ENCODE measurements around the gene MAP7. TPM values are rescaled to one million over a fixed set of nuclear protein-coding genes. Genes with fewer than 3 reads are reported as not detected.

Gene MAP7
- total and polyA plus RNA-seq, 2 experiments from 2014 or later: 44.7 to 49.2 TPM

- Histone ChIP-seq H3K4me1 (ENCODE audit: insufficient read depth) (peaks cover 8% of the 10 kb centered on the region), H3K27ac (ENCODE audit: low read depth) (peak overlapping the region; percentile 29; the same call in 1 of the 2 replicates), H2AFZ (no peak overlapping the region), H3K27me3 (ENCODE audit: insufficient read depth) (no peaks in the 10 kb centered on the region), H3F3A (replicated peaks; ENCODE audit: low read depth) (no peaks in the 10 kb centered on the region), H3K4me3 (no peak overlapping the region), H3K9me2 (ENCODE audit: insufficient read depth) (no peaks in the 10 kb centered on the region), H4K20me1 (replicated peaks; ENCODE audit: insufficient read depth) (no peaks in the 10 kb centered on the region), H3K79me2 (replicated peaks; ENCODE audit: insufficient read depth) (no peaks in the 10 kb centered on the region; the same call in 1 of the 2 replicates), H3K36me3 (ENCODE audit: insufficient read depth) (no peaks in the 10 kb centered on the region), H3K4me2 (no peak overlapping the region)
- peaks cover 6% of the 10 kb centered on the region; the same call in 2 of the 3 replicates for H3K36me3 Mint-ChIP-seq (ENCODE audit: low read depth)
- peak overlapping the region; percentile 33; the same call in 1 of the 2 replicates for H3K27ac Mint-ChIP-seq
- DNase-seq (ENCODE audit: low spot score) (no peak), ATAC-seq (no peak)
- H3K4me3 Mint-ChIP-seq: no peak overlapping the region
- peaks cover 12% of the 10 kb centered on the region for H3K4me1 Mint-ChIP-seq
- H3K27me3 Mint-ChIP-seq (ENCODE audit: insufficient read depth, low read depth, poor library complexity): no peaks in the 10 kb centered on the region
- H3K9me3 Mint-ChIP-seq: no peaks in the 10 kb centered on the region
- TF ChIP-seq ZNF114 (CRISPR knock-in tag; IDR thresholded peaks at IDR 0.05) (no peak), ZNF331 (CRISPR knock-in tag; IDR thresholded peaks at IDR 0.05; ENCODE audit: low read depth) (no peak), ZNF462 (CRISPR knock-in tag; IDR thresholded peaks at IDR 0.05) (no peak)
Measured at GRCh38 chr6:136412410-136412809, 137.8 kb downstream of the MAP7 start.

- Mint-ChIP-seq H3K36me3 (ENCODE audit: low read depth) (peaks cover 6% of the 10 kb centered on the region; the same call in 2 of the 3 replicates), H3K4me1 (peaks cover 12% of the 10 kb centered on the region), H3K4me3 (no peak overlapping the region), H3K9me3 (no peaks in the 10 kb centered on the region), H3K27me3 (ENCODE audit: insufficient read depth, low read depth, poor library complexity) (no peaks in the 10 kb centered on the region), H3K27ac (peak overlapping the region; percentile 49; the same call in 1 of the 2 replicates)
- peaks cover 8% of the 10 kb centered on the region for H3K4me1 ChIP-seq (ENCODE audit: insufficient read depth)
- H3K9me2 ChIP-seq (ENCODE audit: insufficient read depth): no peaks in the 10 kb centered on the region
- peak overlapping the region; percentile 29; the same call in 1 of the 2 replicates for H3K27ac ChIP-seq (ENCODE audit: low read depth)
- no peak overlapping the region for H2AFZ ChIP-seq
- no peaks in the 10 kb centered on the region for H3K36me3 ChIP-seq (ENCODE audit: insufficient read depth)
- H3K79me2 ChIP-seq (replicated peaks; ENCODE audit: insufficient read depth): no peaks in the 10 kb centered on the region; the same call in 1 of the 2 replicates
- no peak for DNase-seq (ENCODE audit: low spot score)
- ATAC-seq: no peak
- H4K20me1 ChIP-seq (replicated peaks; ENCODE audit: insufficient read depth): no peaks in the 10 kb centered on the region
- no peaks in the 10 kb centered on the region for H3F3A ChIP-seq (replicated peaks; ENCODE audit: low read depth)
- no peak overlapping the region for H3K4me2 ChIP-seq
- no peak overlapping the region for H3K4me3 ChIP-seq
- no peaks in the 10 kb centered on the region for H3K27me3 ChIP-seq (ENCODE audit: insufficient read depth)
- TF ChIP-seq EZH2phosphoT487 (IDR thresholded peaks at IDR 0.05; ENCODE audit: unreplicated experiment) (no peak), ZNF331 (CRISPR knock-in tag; IDR thresholded peaks at IDR 0.05; ENCODE audit: low read depth) (no peak), ZNF114 (CRISPR knock-in tag; IDR thresholded peaks at IDR 0.05) (no peak), CREB1 (CRISPR knock-in tag; IDR thresholded peaks at IDR 0.05; ENCODE audit: low read depth) (no peak), ETS1 (IDR thresholded peaks at IDR 0.05) (no peak), REST (IDR thresholded peaks at IDR 0.05; ENCODE audit: unreplicated experiment) (no peak)
Measured at GRCh38 chr6:136411453-136412354, 138.5 kb downstream of the MAP7 start.
